Measurements from ENCODE around the gene TOR1AIP2.

DNA sequence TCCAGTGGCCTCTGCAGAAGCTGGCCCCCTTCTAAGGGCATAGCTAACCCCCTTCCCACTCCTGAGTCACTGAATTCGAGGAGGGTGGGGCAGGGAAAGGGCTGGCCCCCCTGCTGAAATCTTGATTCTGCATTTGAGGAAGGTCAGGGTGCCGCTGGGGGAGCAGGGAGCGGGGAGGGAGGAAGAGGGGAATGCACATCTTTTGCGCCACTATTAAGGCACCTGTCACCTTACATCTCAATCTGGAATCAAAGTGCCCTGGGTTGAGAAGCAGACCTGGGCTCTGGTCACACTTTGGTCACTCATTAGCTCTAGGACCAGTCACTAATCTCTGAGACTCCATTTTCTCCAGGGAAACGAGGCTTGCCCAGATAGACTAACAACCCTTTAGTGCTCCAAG, 62.0 kb downstream of the TOR1AIP2 start:
- TF ChIP-seq CTCF (IDR thresholded peaks at IDR 0.05) (no peak), POLR2A (IDR thresholded peaks at IDR 0.05) (no peak)
